HAP-1 (cell line): Measurements from ENCODE around the gene CSF1R.
"Not testable (repeated sequence)": the region's sequence is repeated elsewhere in the genome, so short reads cannot be mapped to it uniquely, and the experiment has no call there.

ENCODE experiments used
- DNase-seq, 2 experiments: peaks; one replicate each; pipeline ENCODE4 v3.0.0-alpha.2; 2016 to 2020; ENCODE audit warnings: low spot score in 2 of 2
- H3K27me3 ChIP-seq: fragments of 250-450 bp; sonication (Bioruptor Pico); 2 replicates; pipeline ENCODE4 v1.5.1; 2020; ENCODE audit warnings: low read depth, mild to moderate bottlenecking, moderate library complexity
- H3K36me3 ChIP-seq: fragments of 250-450 bp; sonication (Bioruptor Pico); replicated peaks from 2 replicates; pipeline ENCODE4 v1.5.1; 2020; ENCODE audit warnings: mild to moderate bottlenecking
- H3K4me1 ChIP-seq: fragments of 250-450 bp; sonication (Bioruptor Pico); 2 replicates; pipeline ENCODE4 v1.5.1; 2020; ENCODE audit warnings: mild to moderate bottlenecking
- H3K4me3 ChIP-seq: fragments of 250-450 bp; sonication (Bioruptor Pico); 2 replicates; pipeline ENCODE4 v1.5.1; 2020; ENCODE audit warnings: mild to moderate bottlenecking, moderate library complexity
- H3K9me3 ChIP-seq: fragments of 250-450 bp; sonication (Bioruptor Pico); 2 replicates; pipeline ENCODE4 v1.5.1; 2020; ENCODE audit warnings: mild to moderate bottlenecking, moderate library complexity
- in situ Hi-C: fragments of 300-500 bp; cut with MboI; formaldehyde crosslinking; loops from 3 replicates; pipeline ENCODE4 v1.14.3; 2020; ENCODE audit warnings: low sequenced_read_pairs, inconsistent platforms, mixed read lengths

CSF1R gene

GRCh38 chr5:150103678-150104549, 17.6 kb upstream of the CSF1R start:
- no peak for DNase-seq
- in situ Hi-C loops = no loop called here
- no peaks in the 10 kb centered on the region for H3K36me3 ChIP-seq
- H3K27me3 ChIP-seq = no peaks in the 10 kb centered on the region
- no peaks in the 10 kb centered on the region for H3K4me1 ChIP-seq
- no peak overlapping the region for H3K4me3 ChIP-seq
- no peaks in the 10 kb centered on the region for H3K9me3 ChIP-seq

- no peaks in the 10 kb centered on the region for H3K4me1 ChIP-seq
- H3K36me3 ChIP-seq = no peaks in the 10 kb centered on the region
- no peaks in the 10 kb centered on the region for H3K9me3 ChIP-seq
- in situ Hi-C loops = no loop called here
- DNase-seq = no peak
- peaks cover 7% of the 10 kb centered on the region for H3K27me3 ChIP-seq
- H3K4me3 ChIP-seq = no peak overlapping the region
These were observed 14.7 kb upstream of the CSF1R start for GRCh38 chr5:150101023-150101422.

DNA sequence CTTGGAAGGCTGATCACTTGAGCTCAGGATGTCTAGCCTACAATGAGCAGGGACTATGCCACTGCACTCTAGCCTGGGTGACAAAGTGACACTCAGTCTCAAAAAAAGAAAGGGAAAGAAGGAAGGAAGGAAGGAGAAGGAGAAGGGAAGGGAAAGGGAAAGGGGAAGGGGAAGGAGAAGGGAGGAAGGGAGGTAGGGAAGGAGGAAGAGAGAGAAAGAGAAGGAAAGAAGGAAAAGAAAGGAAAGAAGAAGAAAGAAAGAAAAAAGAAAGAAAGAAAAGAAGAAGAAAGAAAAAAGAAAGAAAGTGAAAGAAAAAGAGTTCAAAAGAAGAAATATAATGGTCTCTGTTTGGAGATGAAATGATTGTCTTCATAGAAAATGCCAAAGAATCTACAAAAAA, 10.8 kb upstream of the CSF1R start:
- Histone ChIP-seq H3K27me3 (peaks cover 8% of the 10 kb centered on the region), H3K4me3 (no peak overlapping the region), H3K9me3 (no peaks in the 10 kb centered on the region), H3K36me3 (no peaks in the 10 kb centered on the region), H3K4me1 (no peaks in the 10 kb centered on the region)
- no peak for DNase-seq
- in situ Hi-C loops = no loop called here

GRCh38 chr5:150092159-150092787, 5.9 kb upstream of the CSF1R start:
- peaks cover 2% of the 10 kb centered on the region for H3K4me1 ChIP-seq
- peaks cover 14% of the 10 kb centered on the region for H3K27me3 ChIP-seq
- no peak for DNase-seq
- H3K36me3 ChIP-seq = no peaks in the 10 kb centered on the region
- no peak overlapping the region for H3K4me3 ChIP-seq
- no peaks in the 10 kb centered on the region for H3K9me3 ChIP-seq
- in situ Hi-C loops = no loop called here

DNA sequence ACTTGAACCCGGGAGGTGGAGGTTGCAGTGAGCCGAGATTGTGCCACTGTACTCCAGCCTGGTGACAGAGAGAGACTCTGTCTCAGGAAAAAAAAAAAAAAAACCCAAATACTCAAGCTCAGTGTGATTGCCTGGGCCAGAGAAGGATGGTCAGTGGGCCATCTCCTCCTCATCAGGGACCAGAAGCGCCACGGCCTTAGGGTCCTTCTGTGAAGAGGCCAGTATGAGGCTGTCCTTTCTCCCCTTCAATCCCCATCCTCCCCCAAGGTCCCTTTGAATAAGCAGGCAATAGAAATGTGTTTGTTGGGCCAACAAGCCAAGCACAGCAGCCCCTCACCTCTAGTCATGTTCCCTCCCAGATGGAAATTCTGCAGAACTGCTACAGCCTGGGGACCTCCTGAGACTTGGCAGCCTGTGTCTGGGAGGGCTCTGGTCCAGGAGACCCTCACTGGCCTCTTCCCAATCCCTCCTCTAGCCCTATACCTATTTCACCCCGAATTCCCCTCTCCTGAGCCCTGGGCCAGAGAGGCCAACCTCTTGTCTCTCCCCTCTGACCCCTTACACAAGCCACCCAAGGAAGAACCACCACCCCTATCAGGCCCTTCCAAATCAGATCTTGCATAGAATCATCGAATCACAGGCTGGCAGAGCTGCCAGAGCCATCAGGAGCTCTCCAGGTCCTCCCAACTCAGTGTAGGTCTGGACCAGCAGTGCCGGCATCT, 1.0 kb downstream of the CSF1R start:
- Histone ChIP-seq H3K4me3 (no peak overlapping the region), H3K27me3 (peaks cover 6% of the 10 kb centered on the region), H3K9me3 (no peaks in the 10 kb centered on the region), H3K4me1 (peaks cover 7% of the 10 kb centered on the region), H3K36me3 (no peaks in the 10 kb centered on the region)
- DNase-seq = no peak
- in situ Hi-C loops = no loop called here

DNA sequence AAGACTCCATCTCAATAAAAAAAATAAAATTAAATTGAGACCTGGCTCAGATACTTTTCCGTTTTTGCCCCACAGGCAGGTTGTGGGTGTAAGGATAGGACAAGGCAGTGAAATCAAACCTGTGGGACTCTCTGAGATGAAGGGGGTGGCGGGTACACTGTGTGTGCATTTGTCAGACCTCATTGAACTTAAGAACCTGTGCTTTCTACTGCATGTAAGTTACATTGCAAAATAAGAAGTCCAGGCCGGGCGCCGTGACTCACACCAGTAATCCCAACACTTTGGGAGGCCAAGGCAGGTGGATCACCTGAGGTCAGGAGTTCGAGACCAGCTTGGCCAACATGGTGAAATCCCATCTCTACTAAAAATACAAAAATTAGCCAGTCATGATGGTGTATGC, 1.6 kb downstream of the CSF1R start:
- H3K36me3 ChIP-seq, H3K9me3 ChIP-seq, H3K27me3 ChIP-seq, in situ Hi-C loops, DNase-seq, H3K4me1 ChIP-seq, H3K4me3 ChIP-seq: not testable (repeated sequence)

GRCh38 chr5:150082889-150083288, 3.5 kb downstream of the CSF1R start:
- peaks cover 7% of the 10 kb centered on the region for H3K4me1 ChIP-seq
- no peaks in the 10 kb centered on the region for H3K36me3 ChIP-seq
- peaks cover 3% of the 10 kb centered on the region; the same call in 1 of the 2 replicates for H3K27me3 ChIP-seq
- H3K4me3 ChIP-seq = no peak overlapping the region
- in situ Hi-C loops = no loop called here
- no peak for DNase-seq
- H3K9me3 ChIP-seq = no peaks in the 10 kb centered on the region

DNA sequence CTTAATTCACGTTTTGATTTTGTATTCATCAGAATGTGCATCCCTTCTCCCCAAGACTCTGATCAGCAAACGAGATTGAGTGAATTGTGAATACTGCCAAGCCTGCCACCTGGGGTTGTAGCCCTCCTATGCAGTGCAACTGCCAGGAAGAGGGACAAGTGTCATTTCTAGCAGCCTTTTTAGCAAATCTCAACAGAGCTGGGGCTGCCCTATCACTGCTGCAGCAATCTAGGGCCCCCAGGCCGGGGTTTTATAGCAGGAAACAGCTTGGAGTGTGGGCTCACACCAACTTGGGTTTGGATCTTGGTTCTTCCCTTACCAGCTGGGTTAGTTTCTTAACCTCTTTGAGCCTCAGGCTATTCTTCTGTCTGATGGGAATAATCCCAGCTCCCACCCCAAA, 4.0 kb downstream of the CSF1R start:
- no peak for DNase-seq
- no peak overlapping the region for H3K4me3 ChIP-seq
- peaks cover 3% of the 10 kb centered on the region; the same call in 1 of the 2 replicates for H3K27me3 ChIP-seq
- no peaks in the 10 kb centered on the region for H3K9me3 ChIP-seq
- H3K4me1 ChIP-seq = peaks cover 7% of the 10 kb centered on the region
- in situ Hi-C loops = no loop called here
- H3K36me3 ChIP-seq = no peaks in the 10 kb centered on the region

GRCh38 chr5:150081541-150082283, 4.6 kb downstream of the CSF1R start:
- DNase-seq = no peak
- no peaks in the 10 kb centered on the region; the same call in none of the 2 replicates for H3K4me1 ChIP-seq
- in situ Hi-C loops = no loop called here
- no peak overlapping the region for H3K4me3 ChIP-seq
- no peaks in the 10 kb centered on the region for H3K36me3 ChIP-seq
- H3K9me3 ChIP-seq = no peaks in the 10 kb centered on the region
- H3K27me3 ChIP-seq = peaks cover 3% of the 10 kb centered on the region; the same call in 1 of the 2 replicates

DNA sequence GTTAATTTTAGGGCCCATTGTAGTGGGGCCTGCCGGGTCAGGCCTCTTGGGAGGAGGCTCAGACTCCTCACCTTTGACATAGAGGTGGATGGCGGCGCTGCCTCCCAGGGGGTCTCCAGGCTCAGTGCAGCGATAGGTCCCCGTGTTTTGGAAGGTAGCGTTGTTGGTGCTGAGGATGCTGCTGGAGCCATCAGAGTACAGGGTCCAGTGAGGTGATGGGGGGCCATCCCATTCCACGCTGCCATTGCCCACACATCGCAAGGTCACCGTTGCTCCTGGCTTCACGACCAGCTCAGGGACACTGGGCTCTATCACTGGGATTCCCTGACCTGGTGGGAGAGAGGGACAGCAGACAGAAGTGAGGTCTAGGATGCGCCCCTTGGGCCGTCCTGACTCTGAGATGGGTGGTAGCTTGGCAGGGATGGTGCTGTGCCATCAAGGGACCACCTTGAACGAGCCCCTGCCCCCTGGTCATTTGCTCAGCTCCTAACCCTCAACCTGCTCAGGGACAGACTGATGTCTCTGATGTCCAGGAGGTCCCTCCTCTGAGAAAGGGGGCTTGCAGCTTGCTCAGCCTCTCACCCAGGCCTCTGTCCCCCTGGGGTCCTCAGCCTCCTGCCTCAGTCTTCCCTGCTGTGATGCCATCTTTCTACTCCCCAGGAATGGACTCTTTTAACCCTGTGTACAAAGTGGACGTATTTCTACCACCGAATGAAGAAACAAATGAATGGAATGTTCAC, 5.5 kb downstream of the CSF1R start:
- H3K4me1 ChIP-seq = no peaks in the 10 kb centered on the region
- no peak overlapping the region for H3K4me3 ChIP-seq
- H3K27me3 ChIP-seq = peaks cover 3% of the 10 kb centered on the region; the same call in 1 of the 2 replicates
- no peaks in the 10 kb centered on the region for H3K36me3 ChIP-seq
- no peak for DNase-seq
- in situ Hi-C loops = no loop called here
- no peaks in the 10 kb centered on the region for H3K9me3 ChIP-seq

- no peak overlapping the region for H3K4me3 ChIP-seq
- H3K36me3 ChIP-seq = no peaks in the 10 kb centered on the region
- peaks cover 3% of the 10 kb centered on the region; the same call in 1 of the 2 replicates for H3K27me3 ChIP-seq
- DNase-seq = no peak
- in situ Hi-C loops = no loop called here
- no peaks in the 10 kb centered on the region for H3K9me3 ChIP-seq
- no peaks in the 10 kb centered on the region for H3K4me1 ChIP-seq
These were observed 6.4 kb downstream of the CSF1R start for GRCh38 chr5:150079909-150080461.

- Histone ChIP-seq H3K27me3 (peaks cover 3% of the 10 kb centered on the region; the same call in 1 of the 2 replicates), H3K4me3 (no peak overlapping the region)
- in situ Hi-C loops = no loop called here
These were observed 7.3 kb downstream of the CSF1R start for GRCh38 chr5:150078802-150079689.

More at GRCh38 chr5:150078802-150079689, 7.3 kb downstream of the CSF1R start:
- DNase-seq = no peak
- Histone ChIP-seq H3K4me1 (no peaks in the 10 kb centered on the region), H3K36me3 (no peaks in the 10 kb centered on the region), H3K9me3 (no peaks in the 10 kb centered on the region)
